T-helper 1 cell treated with Interleukin-12 subunit alpha and Interleukin-12 subunit beta and Interleukin-4 antibody, amounts not matched to agents 30 ng/mL and 1 ng/mL, for 36 hours (primary cell): ENCODE results near the gene OFD1. TPM values are rescaled to one million over a fixed set of nuclear protein-coding genes. Genes with fewer than 3 reads are reported as not detected.

Experiments used
- intact Hi-C: fragments of 100-400 bp; cut with micrococcal nuclease; formaldehyde crosslinking; loops from one replicate; pipeline ENCODE4 v1.15.1; 2024
- total RNA-seq: library from RNA; stranded (reverse); gene quantifications from 2 replicates; pipeline ENCODE4 v1.2.3, GENCODE V29; 2022

The OFD1 gene
- total RNA-seq, 1 donor from 2014 or later, result 28.2 TPM

DNA sequence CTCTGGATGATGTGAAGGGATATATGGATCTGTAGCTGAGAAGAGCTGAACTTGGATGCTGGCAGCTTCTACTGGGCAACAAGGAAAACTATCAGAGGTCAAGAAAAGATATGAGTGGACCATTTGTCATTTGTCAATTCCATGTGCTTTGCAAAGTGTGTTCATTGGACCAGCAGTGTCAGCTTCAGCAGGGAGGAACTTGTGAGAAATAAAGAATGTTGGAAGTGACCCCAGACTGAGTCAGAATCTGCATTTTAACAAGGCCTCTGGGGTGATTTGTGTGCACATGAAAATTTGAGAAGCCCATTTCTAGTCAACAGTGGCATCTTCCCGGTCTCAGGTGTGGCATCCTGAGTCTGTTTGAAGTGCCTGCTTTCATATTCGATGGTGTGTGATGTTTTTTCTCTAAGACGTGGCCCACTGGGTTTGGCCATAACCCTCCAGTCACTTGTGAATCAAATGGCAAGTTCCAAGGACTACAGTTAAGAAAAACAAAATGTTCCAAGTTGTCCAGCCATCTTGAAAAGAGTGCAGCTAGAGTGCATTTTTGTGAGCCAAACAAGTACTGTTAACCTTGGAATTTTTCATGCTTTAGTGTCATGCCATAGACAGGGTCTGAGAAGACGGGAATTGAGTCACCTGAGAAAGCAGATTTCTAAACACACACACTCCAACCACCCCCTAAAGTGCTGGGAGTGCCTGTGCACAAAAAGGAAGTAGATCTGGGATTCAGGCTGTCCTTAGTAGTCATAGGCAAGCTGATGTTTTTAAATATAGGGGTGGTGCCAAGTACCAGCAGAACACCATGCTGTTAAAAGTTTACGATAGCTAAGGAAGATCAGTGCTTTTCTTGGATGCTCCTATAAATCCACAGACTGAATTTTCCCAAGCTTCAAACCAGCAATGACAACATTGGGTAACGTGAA, 55.9 kb downstream of the OFD1 start:
- intact Hi-C loops, result no loop called here

GRCh38 chrX:13791145-13791544, 56.6 kb downstream of the OFD1 start:
- intact Hi-C loops, result no loop called here

DNA sequence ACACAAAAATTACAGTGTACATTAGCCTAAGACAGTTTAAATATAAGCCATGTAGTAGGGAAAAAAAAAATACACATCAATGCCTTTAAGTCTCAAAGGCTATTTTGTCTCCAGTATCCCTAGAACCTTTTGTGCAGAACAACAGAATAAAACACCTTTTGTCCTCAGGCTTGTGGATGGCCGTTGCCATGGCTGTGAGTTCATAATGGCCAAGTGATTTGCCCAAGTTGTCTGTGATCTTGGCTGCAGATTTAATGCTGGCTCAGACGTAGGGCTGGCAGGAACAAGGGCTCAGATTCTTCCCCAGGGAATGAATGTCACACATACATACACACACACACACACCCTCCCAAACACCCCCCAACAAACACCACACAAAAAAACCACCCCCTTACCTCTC, 57.0 kb downstream of the OFD1 start:
- intact Hi-C loops, result no loop called here

DNA sequence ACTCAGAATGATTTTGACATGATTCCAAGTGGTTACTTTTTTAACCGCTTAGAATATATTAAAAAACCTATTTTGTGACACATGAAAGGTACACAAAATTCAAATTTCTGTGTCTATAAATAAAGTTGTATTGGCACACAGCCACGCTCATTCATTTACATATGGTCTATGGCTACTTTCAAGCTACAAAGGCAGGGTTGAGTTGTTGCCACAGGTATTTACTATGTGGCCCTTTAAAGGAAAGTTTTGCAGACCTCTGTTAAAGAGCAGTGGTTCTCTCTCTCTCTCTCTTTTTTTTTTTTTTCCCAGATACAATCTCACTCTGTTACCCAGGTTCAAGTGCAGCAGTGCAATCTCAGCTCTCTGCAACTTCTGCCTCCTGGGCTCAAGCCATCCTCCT, 59.3 kb downstream of the OFD1 start:
- intact Hi-C loops, result no loop called here

DNA sequence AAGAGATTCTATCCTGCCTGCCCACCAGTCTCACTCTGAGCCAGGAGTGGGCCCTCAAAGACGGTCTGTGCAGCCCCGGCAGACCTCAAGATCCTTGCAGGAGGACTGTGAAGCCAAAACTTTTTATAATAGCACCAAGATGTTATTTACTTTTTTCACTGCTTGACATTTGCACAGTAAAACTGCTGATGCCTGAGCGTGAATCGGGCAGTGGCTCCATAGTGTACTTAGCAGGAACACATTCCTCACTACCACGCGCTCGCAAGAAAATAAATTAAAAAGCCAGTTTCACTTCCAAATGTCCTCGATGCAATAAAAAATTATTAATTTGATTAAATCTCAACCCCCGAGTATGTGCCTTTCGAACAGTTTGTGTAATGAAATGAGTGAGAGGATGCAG, 59.9 kb downstream of the OFD1 start:
- intact Hi-C loops, result no loop called here

DNA sequence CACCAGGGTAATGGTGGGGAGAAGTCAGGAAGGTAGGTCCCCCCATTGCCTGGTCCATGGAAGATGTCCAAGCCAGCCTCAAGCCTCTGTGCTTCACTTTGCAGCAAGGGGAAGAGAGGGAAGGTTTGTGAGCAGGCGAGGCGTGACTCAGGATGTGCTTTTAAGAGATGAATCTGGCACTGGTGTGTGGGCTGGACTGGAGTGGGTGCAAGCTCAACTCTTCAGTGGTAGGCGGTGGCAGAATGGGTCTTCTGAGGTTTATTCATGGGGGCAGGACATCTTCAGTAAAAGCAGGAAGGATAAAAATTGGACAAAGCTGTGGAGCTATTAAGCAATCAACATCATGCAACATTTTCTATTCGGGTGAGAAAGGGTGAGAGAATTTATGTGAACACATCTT, 63.0 kb downstream of the OFD1 start:
- intact Hi-C loops, result no loop called here

DNA sequence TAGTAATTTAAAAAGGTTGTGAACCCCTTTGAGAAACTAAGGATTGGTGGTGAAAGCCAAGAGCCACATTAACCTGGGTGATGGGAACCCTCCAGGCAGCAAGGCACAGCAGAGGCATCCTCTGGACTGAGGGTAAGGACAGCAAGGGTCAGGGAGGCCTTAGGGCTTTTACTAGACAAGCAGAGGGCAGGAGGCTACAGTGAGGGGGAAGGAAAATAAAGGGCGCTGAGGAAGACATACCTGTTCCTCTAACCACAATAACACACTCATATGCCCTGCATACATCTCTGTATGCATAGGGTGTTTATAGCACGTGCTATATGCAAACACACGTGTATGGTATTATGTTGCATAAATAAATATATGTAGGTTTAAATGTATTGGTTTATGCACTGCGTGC, 63.6 kb downstream of the OFD1 start:
- intact Hi-C loops, result no loop called here

DNA sequence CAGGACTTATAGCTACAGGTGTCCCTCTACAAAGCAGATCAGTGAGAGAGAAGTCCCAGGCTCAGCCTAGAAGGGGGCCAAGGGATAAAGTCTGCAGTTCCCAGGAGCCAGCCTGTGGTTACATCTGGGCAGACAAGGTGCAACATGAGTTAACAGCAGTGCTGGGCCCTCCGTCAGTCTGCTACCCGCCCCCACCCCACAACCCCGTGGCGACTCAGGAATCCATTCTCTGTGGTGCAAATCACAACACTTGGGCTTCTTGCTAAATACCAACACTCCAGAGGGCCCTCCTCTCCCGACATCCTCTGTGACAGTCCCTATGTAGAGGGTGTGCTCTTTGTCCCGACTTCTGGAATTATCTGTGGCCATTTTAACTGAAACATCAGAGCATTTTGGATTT, 68.6 kb downstream of the OFD1 start:
- intact Hi-C loops, result no loop called here

DNA sequence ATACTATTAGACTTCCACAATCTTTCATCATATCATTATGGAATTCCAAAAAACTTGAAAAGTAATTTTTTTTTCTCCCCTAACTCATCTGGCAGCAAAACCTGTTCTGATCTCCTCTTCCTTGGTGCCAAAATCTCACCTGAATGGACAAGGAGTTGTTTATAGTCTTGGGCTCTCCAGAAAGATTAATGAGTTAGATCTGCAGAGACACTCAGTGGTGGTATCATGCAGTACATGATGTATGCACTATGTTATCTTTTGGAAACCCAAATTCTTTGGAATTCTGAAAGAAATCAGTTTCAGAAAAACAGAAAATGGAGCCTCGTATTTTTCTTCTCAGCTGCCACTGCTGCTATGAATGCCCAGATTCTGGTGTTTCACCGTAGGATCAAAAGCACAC, 70.7 kb downstream of the OFD1 start:
- intact Hi-C loops, result no loop called here

DNA sequence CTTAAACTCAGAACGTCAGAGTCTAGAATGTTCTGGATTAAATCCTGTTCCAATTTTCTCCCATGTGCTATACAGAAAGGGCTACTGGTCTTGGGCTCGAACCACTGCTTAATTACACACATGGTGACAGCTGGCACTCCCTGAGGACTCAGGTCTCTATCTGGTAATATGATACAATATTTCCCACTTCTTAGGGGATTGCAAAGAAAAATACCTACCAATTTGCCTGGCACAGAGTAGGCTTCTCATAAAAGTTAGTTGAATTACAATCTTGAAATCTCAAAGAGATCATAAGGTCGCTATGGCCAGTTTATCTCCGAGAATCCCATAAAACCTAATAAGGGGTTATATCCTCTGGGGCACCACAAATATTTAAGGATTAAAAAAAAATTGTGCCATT, 73.7 kb downstream of the OFD1 start:
- intact Hi-C loops, result no loop called here

DNA sequence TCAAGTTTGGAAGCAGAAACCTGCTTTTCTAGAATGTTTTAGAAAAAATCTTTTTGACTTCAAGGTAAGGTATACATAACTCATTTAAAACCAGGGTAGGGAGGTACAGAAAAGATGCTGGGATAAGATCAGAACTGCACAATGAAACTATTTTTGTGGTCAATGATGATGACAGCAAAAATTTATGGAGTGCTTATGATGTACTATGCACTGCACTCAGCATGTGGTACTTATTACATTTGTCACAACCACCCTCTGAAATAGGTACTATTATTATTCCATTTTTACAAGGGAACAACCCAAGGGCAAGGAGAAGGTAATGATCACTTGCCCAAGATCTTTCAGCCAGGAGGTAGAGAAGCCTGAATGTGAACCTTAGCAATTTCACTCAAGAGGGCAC, 74.3 kb downstream of the OFD1 start:
- intact Hi-C loops, result no loop called here

- intact Hi-C loops, result no loop called here
Measured at GRCh38 chrX:13815664-13816063, 81.1 kb downstream of the OFD1 start.

DNA sequence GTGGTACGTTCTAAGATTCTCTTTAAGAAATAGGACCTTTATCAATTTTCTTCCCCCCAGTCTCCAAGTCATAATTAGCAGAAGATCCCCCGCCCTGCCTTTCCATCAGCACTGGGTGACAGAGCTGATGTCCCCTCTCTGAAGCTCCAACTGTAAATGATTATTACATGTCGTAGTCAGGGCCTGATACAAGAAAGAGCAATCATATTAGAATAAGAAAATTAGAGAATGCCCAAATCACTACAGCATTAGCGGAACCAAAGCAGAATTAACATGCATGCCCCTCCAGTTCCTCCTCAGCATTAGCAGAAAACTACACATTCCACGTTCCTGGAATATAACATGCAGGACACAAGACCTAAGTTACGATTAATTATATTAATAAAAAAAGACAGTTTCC, 81.6 kb downstream of the OFD1 start:
- intact Hi-C loops, result no loop called here

DNA sequence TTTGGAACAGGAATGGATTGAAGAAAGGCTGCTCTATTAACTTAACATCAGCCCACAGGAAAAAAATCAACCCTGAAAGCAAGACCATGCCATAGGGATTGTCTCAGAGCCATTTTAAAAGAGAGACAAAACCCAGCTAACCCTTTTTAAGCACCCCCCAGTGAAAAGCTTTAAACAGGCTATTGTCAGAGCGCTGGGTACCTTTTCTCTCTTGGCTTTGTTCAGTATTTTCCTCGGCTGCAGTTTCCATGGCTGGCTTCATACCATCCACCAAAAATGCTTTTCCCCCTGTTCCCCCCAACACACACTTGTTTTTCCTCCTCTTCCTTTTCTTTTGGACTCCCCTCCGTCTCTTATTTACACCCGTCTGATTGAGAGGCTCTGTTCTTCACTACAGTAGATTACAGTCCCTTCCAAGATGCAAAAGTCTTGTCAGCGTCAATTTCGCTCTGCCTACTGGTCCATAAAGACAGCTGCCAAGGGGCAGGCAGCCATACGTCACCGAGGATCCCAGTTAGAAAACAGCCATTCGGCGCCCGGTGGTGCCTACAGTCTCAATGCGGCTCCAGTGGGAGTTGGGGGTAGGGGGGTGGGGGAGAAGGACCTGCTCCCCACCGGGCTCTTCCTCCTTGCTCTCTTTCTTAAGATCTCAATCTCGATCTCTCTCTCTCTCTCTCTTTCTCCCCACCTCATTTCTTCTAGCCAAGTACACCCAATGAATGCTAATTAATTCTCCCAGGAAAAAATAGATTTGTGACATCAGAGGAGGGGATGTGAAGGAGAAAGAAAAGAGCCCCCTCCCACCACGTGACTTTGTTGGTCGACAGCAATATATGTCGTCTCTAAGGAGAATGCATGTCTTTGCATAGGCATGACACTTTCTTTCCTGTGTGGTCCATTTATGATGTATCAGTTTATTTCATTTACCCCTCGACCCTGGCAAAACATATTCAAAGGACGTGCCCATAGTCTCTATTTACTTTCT, 82.4 kb downstream of the OFD1 start, which contains the start of gene GPM6B:
GPM6B (minus strand) TSS at position 451 of the 985 bp plus-strand sequence; CDS start at position 262, 189 bp downstream.
- intact Hi-C loops, result no loop called here

Other genes with a start within 250 kb of the OFD1 start
- gene EGFL6, start 165.1 kb upstream of the OFD1 start, total RNA-seq, result 10.1 and 11.5 TPM in 2 replicates
- gene TCEANC, start 81.6 kb upstream of the OFD1 start, total RNA-seq, result 10.7 and 11.1 TPM in 2 replicates
- gene RAB9A, start 45.6 kb upstream of the OFD1 start, total RNA-seq, result 12.3 and 12.5 TPM in 2 replicates
- 22.5 and 25.6 TPM in 2 replicates for gene TRAPPC2, start 128 bp upstream of the OFD1 start, total RNA-seq
- not detected in 2 replicates for gene GPM6B, start 82.3 kb downstream of the OFD1 start, total RNA-seq